Thyroid gland (tissue), 4 donors: ENCODE data around the gene CDCA8. TPM values are rescaled to one million over a fixed set of nuclear protein-coding genes. Genes with fewer than 3 reads are reported as not detected.

Experiments used
- DNase-seq, 2 donors: peaks; one replicate each; pipeline ENCODE4 v3.0.0-alpha.2; 2019
- H3K27ac ChIP-seq, 3 donors: fragments of 200-600 bp; sonication (generic); 1 replicate in 2 of 3; 2 replicates in 1 of 3; pipeline ENCODE4 v1.5.1; 2016 to 2019; ENCODE audit warnings: mild to moderate bottlenecking in 1 of 3, moderate library complexity in 1 of 3
- H3K27me3 ChIP-seq: fragments of 200-600 bp; sonication (generic); one replicate; pipeline ENCODE4 v1.5.1; 2019
- H3K36me3 ChIP-seq, 2 donors: fragments of 200-600 bp; sonication (generic); one replicate each; pipeline ENCODE4 v1.5.1; 2016 to 2019
- H3K4me1 ChIP-seq, 2 donors: fragments of 200-600 bp; sonication (generic); one replicate each; pipeline ENCODE4 v1.5.1; 2017 to 2019
- H3K4me3 ChIP-seq, 3 donors: fragments of 200-600 bp; sonication (generic); replicated peaks in 1 of 3; 1 replicate in 2 of 3; 2 replicates in 1 of 3; pipeline ENCODE4 v1.5.1; 2016; ENCODE audit warnings: mild to moderate bottlenecking in 1 of 3
- H3K9me3 ChIP-seq: fragments of 200-600 bp; sonication (generic); one replicate; pipeline ENCODE4 v1.5.1; 2017
- CTCF ChIP-seq, 6 experiments: fragments of 200-600 bp in 3 of 6; fragments of 450-650 bp in 3 of 6; sonication (generic) in 3 of 6; IDR thresholded peaks; one replicate each; pipeline ENCODE4 v1.5.1; 2016 to 2019; ENCODE audit warnings: antibody characterized with exemption in 6 of 6, mild to moderate bottlenecking in 2 of 6, inconsistent platforms in 1 of 6, moderate library complexity in 1 of 6
- POLR2A ChIP-seq, 2 donors: fragments of 450-650 bp; IDR thresholded peaks; one replicate each; pipeline ENCODE4 v1.6.1; 2017; ENCODE audit warnings: antibody characterized with exemption in 2 of 2, mild to moderate bottlenecking in 2 of 2, moderate library complexity in 1 of 2
- WGBS, 2 donors: methylation state at CpG; one replicate each; pipeline ENCODE4 v1.1.5; 2017; 5-methylcytosine and 5-hydroxymethylcytosine counted together
- intact Hi-C: fragments of 100-400 bp; cut with DNase I; formaldehyde crosslinking; loops from one replicate; pipeline ENCODE4 v1.15.1; 2023
- total RNA-seq, 4 donors: library from RNA; depleted of rRNA; stranded (reverse); fragments of >200 nt; gene quantifications; one replicate each; pipeline ENCODE4 v1.2.3, GENCODE V29; 2016

CDCA8 gene
- total RNA-seq, 4 donors from 2014 or later = 0.33 to 1.2 (median 0.81) TPM

GRCh38 chr1:37663426-37664000, 28.8 kb upstream of the CDCA8 start:
- H3K27me3 ChIP-seq = no peaks in the 10 kb centered on the region
- DNase-seq = no peak
- no peak overlapping the region for H3K27ac ChIP-seq
- TF ChIP-seq CTCF (IDR thresholded peaks at IDR 0.05) (no peak), POLR2A (IDR thresholded peaks at IDR 0.05) (no peak)
- intact Hi-C loops = no loop called here
- H3K9me3 ChIP-seq = no peaks in the 10 kb centered on the region
- H3K4me3 ChIP-seq = no peak overlapping the region
- WGBS, 2 donors = 26 to 52% methylated on average over 11 to 14 of the region's 14 CpGs
- H3K4me1 ChIP-seq = no peaks in the 10 kb centered on the region
- H3K36me3 ChIP-seq = no peaks in the 10 kb centered on the region

- 86 to 88% methylated on average over 11 of the region's 11 CpGs for WGBS, 2 donors
- H3K4me1 ChIP-seq = no peaks in the 10 kb centered on the region
- DNase-seq = no peak
- no peaks in the 10 kb centered on the region for H3K9me3 ChIP-seq
- H3K27me3 ChIP-seq = no peaks in the 10 kb centered on the region
- no peaks in the 10 kb centered on the region for H3K36me3 ChIP-seq
- TF ChIP-seq CTCF (IDR thresholded peaks at IDR 0.05) (no peak), POLR2A (IDR thresholded peaks at IDR 0.05) (no peak)
- intact Hi-C loops = no loop called here
- H3K4me3 ChIP-seq = no peak overlapping the region
- no peak overlapping the region for H3K27ac ChIP-seq
Measured at GRCh38 chr1:37666241-37666867, 26.0 kb upstream of the CDCA8 start.

DNA sequence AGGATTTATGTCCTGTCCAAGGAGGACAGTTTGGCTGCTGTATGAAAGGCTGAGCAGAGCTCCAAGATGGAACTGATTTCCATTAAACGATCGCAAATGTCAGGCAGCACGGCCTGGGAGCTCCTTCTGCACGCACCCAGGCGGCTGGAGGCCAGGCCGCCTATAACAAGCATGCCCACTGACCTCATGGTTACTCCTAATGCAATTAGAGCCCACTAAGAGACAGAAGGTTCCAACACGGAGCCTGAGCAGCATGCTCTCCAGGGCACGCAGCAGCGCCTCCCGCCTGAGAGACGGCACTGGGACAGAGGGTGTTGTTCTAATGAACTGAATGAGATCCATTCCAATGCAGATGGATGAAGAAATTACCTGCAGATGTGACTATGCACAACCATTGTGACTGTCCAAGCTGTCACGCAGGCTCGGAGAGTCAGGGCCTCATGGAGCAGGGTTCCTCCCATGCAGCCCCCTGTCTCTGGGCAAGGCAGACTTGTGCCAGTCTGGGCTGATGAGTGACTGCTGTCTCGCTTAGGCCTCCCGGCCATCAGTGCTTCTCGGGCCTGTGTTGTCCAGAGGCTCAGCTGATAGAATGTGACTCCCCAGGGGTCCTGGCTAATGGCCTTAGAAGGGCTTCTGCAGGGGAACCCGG, 25.2 kb upstream of the CDCA8 start:
- intact Hi-C loops = no loop called here
- WGBS, 2 donors = 68 to 73% methylated on average over 10 to 13 of the region's 17 CpGs
- Histone ChIP-seq H3K9me3 (no peaks in the 10 kb centered on the region), H3K27me3 (no peaks in the 10 kb centered on the region), H3K36me3 (no peaks in the 10 kb centered on the region), H3K4me1 (no peaks in the 10 kb centered on the region), H3K27ac (no peak overlapping the region), H3K4me3 (no peak overlapping the region)
- TF ChIP-seq POLR2A (IDR thresholded peaks at IDR 0.05) (no peak), CTCF (IDR thresholded peaks at IDR 0.05) (no peak)
- DNase-seq = no peak

DNA sequence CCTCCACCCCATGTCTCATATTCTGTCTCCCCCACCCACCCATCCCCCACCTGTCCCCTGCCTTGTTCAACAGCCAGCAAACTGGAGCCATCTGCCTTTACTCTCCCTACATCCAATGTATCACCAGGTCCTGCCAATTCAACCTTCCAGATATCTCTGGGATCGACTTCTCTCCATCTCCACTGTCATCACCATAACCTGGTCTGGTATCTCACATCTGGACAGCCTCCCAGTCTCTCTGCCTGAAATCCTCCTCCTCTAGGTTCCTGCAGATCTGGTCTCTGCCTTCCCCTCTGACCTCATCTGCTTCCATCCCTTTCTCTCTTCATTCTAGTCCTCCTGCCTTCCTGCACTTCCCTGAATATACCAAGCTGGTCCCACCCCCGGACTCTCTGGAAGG, 22.2 kb upstream of the CDCA8 start:
- Histone ChIP-seq H3K4me1 (no peaks in the 10 kb centered on the region), H3K4me3 (no peak overlapping the region), H3K36me3 (no peaks in the 10 kb centered on the region), H3K27me3 (no peaks in the 10 kb centered on the region), H3K9me3 (no peaks in the 10 kb centered on the region), H3K27ac (no peak overlapping the region)
- 71 to 90% methylated on average over 2 of the region's 2 CpGs for WGBS, 2 donors
- intact Hi-C loops = no loop called here
- no peak for DNase-seq
- TF ChIP-seq POLR2A (IDR thresholded peaks at IDR 0.05) (no peak), CTCF (IDR thresholded peaks at IDR 0.05) (no peak)

- DNase-seq = no peak
- 69 to 77% methylated on average over 6 of the region's 6 CpGs for WGBS, 2 donors
- TF ChIP-seq POLR2A (IDR thresholded peaks at IDR 0.05) = no peak
- no peak for TF ChIP-seq CTCF (IDR thresholded peaks at IDR 0.05)
- intact Hi-C loops = no loop called here
- Histone ChIP-seq H3K9me3 (no peaks in the 10 kb centered on the region), H3K27me3 (no peaks in the 10 kb centered on the region), H3K27ac (no peak overlapping the region), H3K4me1 (no peaks in the 10 kb centered on the region), H3K4me3 (no peak overlapping the region), H3K36me3 (no peaks in the 10 kb centered on the region)
Measured at GRCh38 chr1:37671261-37671660, 21.1 kb upstream of the CDCA8 start.
